Activated naive CD4-positive, alpha-beta T cell treated with anti-CD3 and anti-CD28 coated beads, Interleukin-2, amount 10 ng/mL, durations not matched to agents 7 days and 5 days (primary cell): ENCODE data around the gene SLC6A18.

ENCODE experiments used
- CTCF ChIA-PET: fragments of 350-600 bp; sonication (Branson Sonifier 250); formaldehyde crosslinking; loops from one replicate; lab custom pipeline; 2021; ENCODE audit warnings: antibody characterized with exemption; lab: Charles Lee
- DNase-seq: peaks from one replicate; pipeline ENCODE4 v3.0.0-alpha.2; 2020
- H3K27ac Mint-ChIP-seq: one replicate; pipeline ENCODE4 v1.8.0; 2021; ENCODE audit warnings: mild to moderate bottlenecking, moderate library complexity, mixed read lengths
- H3K27me3 Mint-ChIP-seq: one replicate; pipeline ENCODE4 v1.8.0; 2021; ENCODE audit warnings: mild to moderate bottlenecking, mixed read lengths
- H3K36me3 Mint-ChIP-seq: one replicate; pipeline ENCODE4 v1.8.0; 2021; ENCODE audit warnings: mixed read lengths
- H3K4me1 Mint-ChIP-seq: one replicate; pipeline ENCODE4 v1.8.0; 2021; ENCODE audit warnings: mixed read lengths
- H3K4me3 Mint-ChIP-seq: one replicate; pipeline ENCODE4 v1.8.0; 2021; ENCODE audit warnings: mild to moderate bottlenecking, moderate library complexity, mixed read lengths
- H3K9me3 Mint-ChIP-seq: one replicate; pipeline ENCODE4 v1.8.0; 2021; ENCODE audit warnings: mixed read lengths

SLC6A18 gene

GRCh38 chr5:1225081-1225480, at the start of gene SLC6A18:
Gene SLC6A18 (plus strand): TSS chr5:1225381. CDS start chr5:1225478, 97 bp downstream.
- Mint-ChIP-seq H3K36me3 (no peaks in the 10 kb centered on the region), H3K4me1 (peaks cover 26% of the 10 kb centered on the region), H3K4me3 (no peak within 1 kb of the TSS), H3K9me3 (peaks cover 11% of the 10 kb centered on the region), H3K27ac (no peak within 1 kb of the TSS), H3K27me3 (peaks cover 48% of the 10 kb centered on the region)
- DNase-seq: no peak
- CTCF ChIA-PET: no interaction called here

- CTCF ChIA-PET: no interaction called here
- no peak for DNase-seq
- Mint-ChIP-seq H3K4me3 (no peak overlapping the region), H3K9me3 (no peaks in the 10 kb centered on the region), H3K27ac (no peak overlapping the region), H3K27me3 (peaks cover 5% of the 10 kb centered on the region), H3K36me3 (no peaks in the 10 kb centered on the region), H3K4me1 (peaks cover 10% of the 10 kb centered on the region)
Observed at GRCh38 chr5:1175801-1176472, 49.2 kb upstream of the SLC6A18 start.

GRCh38 chr5:1176473-1177391, 48.4 kb upstream of the SLC6A18 start:
- peaks cover 10% of the 10 kb centered on the region for H3K4me1 Mint-ChIP-seq
- H3K4me3 Mint-ChIP-seq: no peak overlapping the region
- no peak overlapping the region for H3K27ac Mint-ChIP-seq
- H3K9me3 Mint-ChIP-seq: no peaks in the 10 kb centered on the region
- no peak for DNase-seq
- no peaks in the 10 kb centered on the region for H3K36me3 Mint-ChIP-seq
- H3K27me3 Mint-ChIP-seq: peaks cover 5% of the 10 kb centered on the region
- CTCF ChIA-PET: interaction anchor here (1.0 kb wide), 1 partner anchor 8 kb away, joined by 5 read pairs; no protein-coding TSS in a partner anchor

- CTCF ChIA-PET: interaction anchor here (1.0 kb wide), 1 partner anchor 10 kb away, joined by 5 read pairs; no protein-coding TSS in a partner anchor
- Mint-ChIP-seq H3K27ac (no peak overlapping the region), H3K27me3 (peaks cover 5% of the 10 kb centered on the region), H3K9me3 (no peaks in the 10 kb centered on the region), H3K4me1 (peaks cover 5% of the 10 kb centered on the region), H3K36me3 (no peaks in the 10 kb centered on the region), H3K4me3 (no peak overlapping the region)
- DNase-seq: no peak
Observed at GRCh38 chr5:1177826-1178528, 47.2 kb upstream of the SLC6A18 start.

- Mint-ChIP-seq H3K27me3 (peaks cover 5% of the 10 kb centered on the region), H3K9me3 (no peaks in the 10 kb centered on the region), H3K4me1 (no peaks in the 10 kb centered on the region), H3K27ac (no peak overlapping the region), H3K4me3 (no peak overlapping the region), H3K36me3 (no peaks in the 10 kb centered on the region)
- no peak for DNase-seq
- CTCF ChIA-PET: no interaction called here
Observed at GRCh38 chr5:1178529-1179382, 46.4 kb upstream of the SLC6A18 start.

GRCh38 chr5:1179383-1179715, 45.8 kb upstream of the SLC6A18 start:
- CTCF ChIA-PET: no interaction called here
- Mint-ChIP-seq H3K36me3 (no peaks in the 10 kb centered on the region), H3K4me3 (no peak overlapping the region)

GRCh38 chr5:1180096-1180495, 45.1 kb upstream of the SLC6A18 start:
- Mint-ChIP-seq H3K4me3 (no peak overlapping the region), H3K36me3 (no peaks in the 10 kb centered on the region), H3K27me3 (no peaks in the 10 kb centered on the region), H3K4me1 (no peaks in the 10 kb centered on the region), H3K27ac (no peak overlapping the region), H3K9me3 (no peaks in the 10 kb centered on the region)
- no peak for DNase-seq
- CTCF ChIA-PET: no interaction called here

More at GRCh38 chr5:1179383-1179715, 45.8 kb upstream of the SLC6A18 start:
- Mint-ChIP-seq H3K27ac (no peak overlapping the region), H3K4me1 (no peaks in the 10 kb centered on the region), H3K27me3 (peaks cover 4% of the 10 kb centered on the region), H3K9me3 (no peaks in the 10 kb centered on the region)
- DNase-seq: no peak

GRCh38 chr5:1180841-1181271, 44.3 kb upstream of the SLC6A18 start:
- no peak for DNase-seq
- CTCF ChIA-PET: no interaction called here
- H3K4me1 Mint-ChIP-seq: no peaks in the 10 kb centered on the region
- no peaks in the 10 kb centered on the region for H3K36me3 Mint-ChIP-seq
- no peaks in the 10 kb centered on the region for H3K27me3 Mint-ChIP-seq
- no peak overlapping the region for H3K4me3 Mint-ChIP-seq
- no peaks in the 10 kb centered on the region for H3K9me3 Mint-ChIP-seq
- H3K27ac Mint-ChIP-seq: no peak overlapping the region

GRCh38 chr5:1181451-1182359, 43.5 kb upstream of the SLC6A18 start:
- Mint-ChIP-seq H3K9me3 (no peaks in the 10 kb centered on the region), H3K27me3 (peaks cover 8% of the 10 kb centered on the region), H3K36me3 (no peaks in the 10 kb centered on the region), H3K4me3 (no peak overlapping the region), H3K4me1 (no peaks in the 10 kb centered on the region), H3K27ac (no peak overlapping the region)
- CTCF ChIA-PET: no interaction called here
- no peak for DNase-seq

GRCh38 chr5:1182360-1182632, 42.9 kb upstream of the SLC6A18 start:
- no peaks in the 10 kb centered on the region for H3K4me1 Mint-ChIP-seq
- no peak overlapping the region for H3K4me3 Mint-ChIP-seq
- no peak for DNase-seq
- CTCF ChIA-PET: interaction anchor here (3.3 kb wide), 1 partner anchor 8 kb away, joined by 11 read pairs; no protein-coding TSS in a partner anchor
- peaks cover 9% of the 10 kb centered on the region for H3K27me3 Mint-ChIP-seq
- no peaks in the 10 kb centered on the region for H3K9me3 Mint-ChIP-seq
- no peaks in the 10 kb centered on the region for H3K36me3 Mint-ChIP-seq
- H3K27ac Mint-ChIP-seq: no peak overlapping the region

GRCh38 chr5:1182633-1183423, 42.4 kb upstream of the SLC6A18 start:
- peaks cover 9% of the 10 kb centered on the region for H3K27me3 Mint-ChIP-seq
- no peak for DNase-seq
- H3K27ac Mint-ChIP-seq: no peak overlapping the region
- no peak overlapping the region for H3K4me3 Mint-ChIP-seq
- no peaks in the 10 kb centered on the region for H3K36me3 Mint-ChIP-seq
- CTCF ChIA-PET: interaction anchor here (3.3 kb wide), 1 partner anchor 9 kb away, joined by 11 read pairs; no protein-coding TSS in a partner anchor
- H3K9me3 Mint-ChIP-seq: no peaks in the 10 kb centered on the region
- H3K4me1 Mint-ChIP-seq: no peaks in the 10 kb centered on the region

- H3K4me1 Mint-ChIP-seq: no peaks in the 10 kb centered on the region
- H3K36me3 Mint-ChIP-seq: no peaks in the 10 kb centered on the region
- no peak overlapping the region for H3K4me3 Mint-ChIP-seq
- H3K27me3 Mint-ChIP-seq: peaks cover 9% of the 10 kb centered on the region
- CTCF ChIA-PET: interaction anchor here (0.6 to 3.3 kb wide), 2 partner anchors 10 to 43 kb away, joined by 3 to 11 read pairs; no protein-coding TSS in a partner anchor
- no peaks in the 10 kb centered on the region for H3K9me3 Mint-ChIP-seq
- DNase-seq: no peak
- no peak overlapping the region for H3K27ac Mint-ChIP-seq
Observed at GRCh38 chr5:1183424-1184162, 41.6 kb upstream of the SLC6A18 start.
